GM19351 (cell line): ENCODE results near the gene CAMK1D.
"Not testable (repeated sequence)": the region's sequence is repeated elsewhere in the genome, so short reads cannot be mapped to it uniquely, and the experiment has no call there.

ENCODE experiments used
- ATAC-seq: cut with Tn5 transposase; IDR thresholded peaks from one replicate; pipeline ENCODE4 v1.9.1; 2021; ENCODE audit warnings: mild to moderate bottlenecking, moderate library complexity; ENCODE audit not compliant: unreplicated experiment

Gene CAMK1D

DNA sequence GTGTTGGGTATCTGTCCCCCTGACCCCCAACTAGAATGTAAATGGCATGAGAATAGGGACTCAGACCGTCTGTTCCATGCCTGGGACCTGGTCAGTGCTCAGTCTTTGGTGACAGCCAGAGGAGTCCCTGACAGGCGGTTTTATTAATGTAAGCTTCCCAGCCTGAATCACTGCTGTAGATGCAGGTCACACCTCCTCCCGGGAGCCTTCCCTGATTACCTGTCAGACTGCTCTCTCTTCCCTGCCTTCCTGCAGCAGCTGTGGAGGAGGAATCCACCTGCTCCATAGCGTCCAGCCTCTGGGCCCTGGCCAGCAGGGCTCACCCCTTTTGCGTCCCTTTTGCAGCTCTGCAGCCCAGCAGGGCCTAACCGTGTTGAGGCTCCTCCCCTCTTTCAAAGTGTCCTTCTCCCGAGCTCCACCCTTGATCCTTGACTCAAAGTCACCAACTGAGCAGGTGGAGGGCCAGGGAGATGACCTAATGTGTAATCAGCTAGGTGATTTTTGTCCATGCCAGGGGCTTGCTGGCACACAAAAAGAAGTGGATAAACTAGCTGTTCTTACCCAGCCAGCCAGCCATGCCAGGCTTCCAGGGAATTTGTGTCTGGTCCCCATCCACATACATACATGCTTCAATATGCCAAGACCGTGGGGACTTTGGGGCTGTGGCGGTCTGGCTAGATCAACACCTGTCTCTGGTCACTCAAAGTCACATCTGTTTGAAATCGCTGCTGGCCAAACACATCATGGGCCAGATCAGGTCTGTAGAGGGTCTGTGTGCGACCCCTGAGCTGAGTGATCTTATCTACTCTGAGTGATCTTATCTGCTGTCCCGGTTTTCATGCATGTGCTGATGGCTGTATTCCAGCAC lies 457.1 kb downstream of the CAMK1D start:
- ATAC-seq: no peak

- ATAC-seq: no peak
Measured at GRCh38 chr10:12807096-12807755, 457.9 kb downstream of the CAMK1D start.

DNA sequence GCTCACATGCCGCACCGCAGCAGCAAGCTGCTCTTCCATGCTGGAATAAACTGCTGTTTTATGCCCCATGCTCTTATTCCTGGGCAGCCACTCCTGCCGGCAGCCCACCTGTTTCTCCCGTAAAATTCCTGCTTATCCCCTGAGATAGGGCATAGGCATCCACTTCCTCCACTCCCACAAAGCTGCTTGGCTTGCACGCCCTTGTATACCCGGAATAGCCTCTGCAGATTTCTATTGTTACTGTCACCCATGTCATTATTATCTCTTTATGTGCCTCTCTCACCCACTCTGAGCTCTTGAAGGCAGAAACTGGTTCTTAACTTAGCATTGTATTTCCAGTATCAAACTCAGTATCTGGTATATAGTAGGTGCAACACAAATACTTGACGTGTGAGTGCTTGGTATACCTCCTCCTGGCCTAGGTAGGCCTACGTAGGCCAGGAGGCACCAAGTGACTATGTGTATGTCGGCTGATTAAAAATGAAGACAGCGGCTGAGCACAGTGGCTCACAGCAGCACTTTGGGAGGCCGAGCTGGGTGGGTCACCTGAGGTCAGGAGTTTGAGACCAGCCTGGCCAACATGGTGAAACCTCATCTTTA lies 458.8 kb downstream of the CAMK1D start:
- ATAC-seq: no peak

GRCh38 chr10:12810046-12810445 lies 460.7 kb downstream of the CAMK1D start:
- not testable (repeated sequence) for ATAC-seq

- no peak for ATAC-seq
Measured at GRCh38 chr10:12811826-12812225, 462.5 kb downstream of the CAMK1D start.

DNA sequence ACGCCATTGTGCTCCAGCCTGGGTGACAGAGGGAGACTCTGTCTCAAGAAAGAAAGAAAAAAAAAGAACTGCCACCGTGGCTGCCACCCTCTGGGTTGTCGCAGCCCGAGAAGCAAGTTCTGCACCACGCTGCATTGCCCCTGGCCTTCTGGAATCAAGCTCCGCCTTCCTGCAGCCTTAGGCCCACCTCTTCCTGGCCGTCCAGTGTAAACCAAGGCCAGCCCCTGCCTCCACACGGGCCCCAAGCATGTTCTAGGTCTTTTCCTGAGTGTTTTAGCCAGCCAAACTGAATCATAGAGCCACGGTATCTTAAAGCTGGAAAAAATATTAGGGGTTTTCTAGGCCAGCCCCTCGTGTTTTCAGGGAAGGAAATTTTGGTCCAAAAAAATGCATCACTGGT lies 463.2 kb downstream of the CAMK1D start:
- ATAC-seq: no peak

DNA sequence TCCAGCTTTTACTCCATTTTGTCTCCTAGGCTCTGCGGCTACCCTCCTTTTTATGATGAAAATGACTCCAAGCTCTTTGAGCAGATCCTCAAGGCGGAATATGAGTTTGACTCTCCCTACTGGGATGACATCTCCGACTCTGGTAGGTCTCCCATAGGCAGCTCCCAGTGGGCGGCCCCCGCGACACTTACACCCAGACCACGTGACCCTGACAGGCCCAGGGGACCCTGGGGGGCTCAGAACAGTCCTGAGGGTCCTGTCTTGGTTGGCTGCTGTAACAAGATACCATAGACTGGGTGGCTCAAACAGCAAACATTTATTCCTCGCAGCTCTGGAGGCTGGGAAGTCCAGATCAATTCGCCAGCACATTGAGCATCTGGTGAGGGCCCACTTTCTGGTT lies 464.8 kb downstream of the CAMK1D start:
- ATAC-seq: no peak

GRCh38 chr10:12819071-12819470 lies 469.7 kb downstream of the CAMK1D start:
- ATAC-seq: no peak

DNA sequence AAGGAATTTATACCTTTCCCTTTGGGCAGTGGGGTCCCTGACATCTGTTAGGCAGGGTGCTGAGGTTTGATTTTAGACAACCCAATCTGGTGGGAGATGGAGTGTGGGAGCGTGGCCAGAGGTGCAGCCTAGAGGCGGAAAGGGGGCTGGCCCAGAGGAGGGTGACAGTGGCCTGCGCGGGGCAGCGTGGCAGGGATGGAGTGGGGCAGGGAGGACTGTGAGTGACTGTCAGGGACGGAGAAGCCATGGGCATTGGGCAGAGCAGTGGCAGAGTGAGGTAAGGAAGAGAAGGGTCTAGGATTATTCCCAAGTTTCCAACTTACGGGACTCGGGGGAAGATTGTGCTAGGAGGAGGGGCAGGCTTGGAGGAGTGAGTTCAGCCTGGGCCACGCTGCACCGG lies 470.3 kb downstream of the CAMK1D start:
- ATAC-seq: no peak

- no peak for ATAC-seq
Measured at GRCh38 chr10:12822126-12822892, 473.0 kb downstream of the CAMK1D start.

GRCh38 chr10:12822893-12823170 lies 473.5 kb downstream of the CAMK1D start:
- ATAC-seq: no peak

- ATAC-seq: no peak
Measured at GRCh38 chr10:12823328-12823727, 474.0 kb downstream of the CAMK1D start.

- no peak for ATAC-seq
Measured at GRCh38 chr10:12825260-12825849, 476.0 kb downstream of the CAMK1D start.

DNA sequence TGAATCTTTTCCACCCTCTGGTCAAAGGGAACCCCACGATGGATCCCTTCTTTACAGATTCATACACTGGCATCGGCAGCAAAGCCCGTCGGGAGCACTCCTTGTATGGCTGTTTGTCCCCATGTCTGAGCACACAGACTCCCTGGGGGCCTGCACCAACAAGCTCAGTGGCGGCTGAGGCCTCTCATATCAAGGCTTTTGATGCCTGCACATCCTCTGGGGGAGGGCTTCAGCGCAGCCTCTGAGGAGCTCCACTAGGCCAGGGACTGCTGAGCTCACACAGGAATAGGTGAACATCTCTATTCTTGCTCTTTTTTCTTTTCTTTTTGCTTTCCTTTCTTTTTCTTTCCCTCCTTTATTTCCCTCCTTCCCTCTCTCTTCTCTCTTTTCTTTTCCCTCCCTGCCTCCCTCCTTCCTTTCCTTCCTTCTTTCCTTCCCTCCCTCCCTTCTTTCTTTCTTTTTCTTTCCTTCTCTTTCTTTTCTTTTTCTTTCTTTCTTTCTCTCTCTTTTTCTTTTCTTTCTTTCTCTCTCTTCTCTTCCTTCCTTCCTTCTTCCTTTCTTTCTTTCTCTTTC lies 477.5 kb downstream of the CAMK1D start:
- no peak for ATAC-seq

DNA sequence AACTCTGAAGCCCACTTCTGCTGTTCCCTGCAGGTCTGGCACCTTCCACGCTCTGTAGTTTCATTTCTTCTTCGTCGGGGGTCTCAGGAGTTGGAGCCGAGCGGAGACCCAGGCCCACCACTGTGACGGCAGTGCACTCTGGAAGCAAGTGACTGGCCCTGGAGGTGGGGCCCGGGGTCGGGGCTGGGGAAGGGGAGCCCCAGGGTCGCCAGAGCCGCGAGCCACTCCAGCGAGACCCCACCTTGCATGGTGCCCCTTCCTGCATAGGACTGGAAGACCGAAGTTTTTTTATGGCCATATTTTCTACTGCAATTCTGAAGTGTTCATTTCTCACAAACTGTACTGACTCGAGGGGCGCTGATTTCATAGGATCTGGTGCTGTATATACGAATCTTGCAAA lies 479.4 kb downstream of the CAMK1D start:
- no peak for ATAC-seq

GRCh38 chr10:12829831-12830390 lies 480.6 kb downstream of the CAMK1D start:
- ATAC-seq: no peak

GRCh38 chr10:12832096-12832495 lies 482.7 kb downstream of the CAMK1D start:
- ATAC-seq: no peak

GRCh38 chr10:12833451-12833850 lies 484.1 kb downstream of the CAMK1D start:
- no peak for ATAC-seq

DNA sequence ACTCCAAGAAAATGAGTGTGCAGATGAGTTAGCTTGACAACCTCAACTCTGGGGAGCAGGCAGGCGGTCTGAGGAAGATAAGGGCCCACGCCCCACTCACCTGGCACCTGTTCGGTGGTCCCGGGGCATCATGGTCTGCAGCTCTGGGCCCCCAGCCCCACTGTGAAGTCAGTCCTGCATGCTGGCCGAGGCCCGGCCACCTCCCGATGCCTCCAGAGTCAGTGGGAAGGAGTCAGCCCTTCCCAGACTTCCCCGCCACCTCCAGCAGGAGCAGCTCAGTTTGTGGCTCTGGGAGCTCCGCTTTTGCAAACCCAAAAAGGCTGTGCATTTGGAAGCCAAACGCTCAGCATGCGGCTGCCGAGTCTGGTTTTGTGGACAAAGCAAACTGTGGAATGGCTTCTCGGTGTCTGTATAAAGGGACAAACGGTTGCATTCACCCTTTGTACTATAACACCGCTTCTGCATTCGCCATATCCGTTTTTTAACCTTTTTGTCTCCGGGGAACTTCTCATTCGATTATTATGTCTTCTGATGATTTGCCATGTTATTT lies 484.8 kb downstream of the CAMK1D start:
- no peak for ATAC-seq

DNA sequence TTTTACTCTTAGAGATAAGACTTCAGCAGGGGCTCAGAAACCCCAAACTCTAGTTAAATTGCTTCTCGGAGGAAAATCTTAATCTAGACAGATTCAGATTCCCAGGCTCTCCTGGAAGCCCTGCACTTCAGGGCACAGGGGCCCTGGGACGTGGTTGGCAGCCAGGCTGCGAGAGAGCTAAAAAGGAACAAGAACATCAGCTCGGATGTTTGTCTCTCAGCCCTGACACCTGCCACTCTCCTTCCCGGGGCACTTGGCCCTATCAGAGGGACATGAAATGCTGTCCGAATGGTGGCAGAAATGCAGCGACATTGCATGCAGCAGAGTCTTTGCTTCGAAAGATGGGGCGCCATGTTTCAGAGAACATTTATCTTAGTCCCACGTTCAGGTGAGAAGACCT lies 485.4 kb downstream of the CAMK1D start:
- ATAC-seq: no peak
